Aorta (tissue), 5 donors: Measurements from ENCODE around the gene CCDC116. TPM values are rescaled to one million over a fixed set of nuclear protein-coding genes. Genes with fewer than 3 reads are reported as not detected.

Source experiments
- ATAC-seq: fragments of 200-7000 bp; cut with Tn5 transposase; one replicate; pipeline ENCODE4 v1.9.1; 2022; ENCODE audit warnings: moderate library complexity; ENCODE audit not compliant: low FRiP score
- DNase-seq, 2 donors: peaks; one replicate each; pipeline ENCODE4 v3.0.0-alpha.2; 2020
- H3K27ac ChIP-seq, 2 donors: one replicate each; pipeline ENCODE4 v1.5.1; 2013; ENCODE audit warnings: low read length in 2 of 2, mild to moderate bottlenecking in 2 of 2, moderate library complexity in 2 of 2, control low read depth in 1 of 2, inconsistent platforms in 1 of 2, low read depth in 1 of 2
- H3K27me3 ChIP-seq, 2 donors: one replicate each; pipeline ENCODE4 v1.6.1; 2013; ENCODE audit warnings: control low read depth in 1 of 2, low read length in 1 of 2, mild to moderate bottlenecking in 1 of 2, moderate library complexity in 1 of 2; ENCODE audit not compliant: insufficient read depth in 2 of 2, control insufficient read depth in 1 of 2
- H3K36me3 ChIP-seq, 2 donors: one replicate each; pipeline ENCODE4 v1.6.1; 2013; ENCODE audit warnings: control low read depth in 1 of 2, low read length in 1 of 2, mild to moderate bottlenecking in 1 of 2; ENCODE audit not compliant: insufficient read depth in 2 of 2, control insufficient read depth in 1 of 2
- H3K4me1 ChIP-seq, 2 donors: one replicate each; pipeline ENCODE4 v1.6.1; 2013; ENCODE audit warnings: low read length in 2 of 2, control low read depth in 1 of 2, mild to moderate bottlenecking in 1 of 2, moderate library complexity in 1 of 2; ENCODE audit not compliant: insufficient read depth in 2 of 2, control insufficient read depth in 1 of 2
- H3K4me3 ChIP-seq, 2 donors: one replicate each; pipeline ENCODE4 v1.5.1; 2013; ENCODE audit warnings: low read length in 2 of 2, control low read depth in 1 of 2, mild to moderate bottlenecking in 1 of 2
- H3K9me3 ChIP-seq: one replicate; pipeline ENCODE4 v1.6.1; 2013; ENCODE audit warnings: mild to moderate bottlenecking, low read length; ENCODE audit not compliant: control insufficient read depth
- WGBS, 2 donors: extraction: QIAGEN DNeasy Blood & Tissue Kit; methylation state at CpG; one replicate each; pipeline ENCODE4 v1.1.7; 2013; 5-methylcytosine and 5-hydroxymethylcytosine counted together
- intact Hi-C, 2 donors: fragments of 100-400 bp; cut with DNase I; formaldehyde crosslinking; loops; one replicate each; pipeline versions ENCODE4 v1.14.2 to v1.15.0; 2022
- polyA plus RNA-seq, 2 donors: library from polyadenylated mRNA; stranded (reverse); fragments of 200-250 nt; gene quantifications; one replicate each; pipeline ENCODE4 v1.2.3, GENCODE V29; 2013
- total RNA-seq, 2 donors: library from RNA; stranded (reverse); fragmentation: NEBNext Ultra II Directional; extraction: Animal tissue kit (Norgen Biotek cat#: 25700); gene quantifications; one replicate each; pipeline ENCODE4 v1.2.1, GENCODE V29; 2021
- donor health status: healthy with polysubstance abuse.
- donor health status: Bipolar disorder and iron deficiency.
- donor health status: DM: no; HTN: no; CAD: no.
- donor health status: DM: no; HTN: no; CAD: no.
- donor health status: DM: yes; HTN: yes; CAD: no.

The CCDC116 gene
- total and polyA plus RNA-seq, 4 donors, result 1.0 to 2.5 (median 1.8) TPM; not detected in 1

GRCh38 chr22:21680830-21681565 lies 48.4 kb downstream of the CCDC116 start:
- Histone ChIP-seq H3K4me1 (no peaks in the 10 kb centered on the region), H3K4me3 (no peak overlapping the region), H3K36me3 (no peaks in the 10 kb centered on the region), H3K27ac (no peak overlapping the region), H3K9me3 (no peaks in the 10 kb centered on the region), H3K27me3 (no peaks in the 10 kb centered on the region)
- intact Hi-C loops, result no loop called here
- 92 to 94% methylated on average over 21 of the region's 21 CpGs for WGBS, 2 donors
- DNase-seq (no peak), ATAC-seq (no peak)

DNA sequence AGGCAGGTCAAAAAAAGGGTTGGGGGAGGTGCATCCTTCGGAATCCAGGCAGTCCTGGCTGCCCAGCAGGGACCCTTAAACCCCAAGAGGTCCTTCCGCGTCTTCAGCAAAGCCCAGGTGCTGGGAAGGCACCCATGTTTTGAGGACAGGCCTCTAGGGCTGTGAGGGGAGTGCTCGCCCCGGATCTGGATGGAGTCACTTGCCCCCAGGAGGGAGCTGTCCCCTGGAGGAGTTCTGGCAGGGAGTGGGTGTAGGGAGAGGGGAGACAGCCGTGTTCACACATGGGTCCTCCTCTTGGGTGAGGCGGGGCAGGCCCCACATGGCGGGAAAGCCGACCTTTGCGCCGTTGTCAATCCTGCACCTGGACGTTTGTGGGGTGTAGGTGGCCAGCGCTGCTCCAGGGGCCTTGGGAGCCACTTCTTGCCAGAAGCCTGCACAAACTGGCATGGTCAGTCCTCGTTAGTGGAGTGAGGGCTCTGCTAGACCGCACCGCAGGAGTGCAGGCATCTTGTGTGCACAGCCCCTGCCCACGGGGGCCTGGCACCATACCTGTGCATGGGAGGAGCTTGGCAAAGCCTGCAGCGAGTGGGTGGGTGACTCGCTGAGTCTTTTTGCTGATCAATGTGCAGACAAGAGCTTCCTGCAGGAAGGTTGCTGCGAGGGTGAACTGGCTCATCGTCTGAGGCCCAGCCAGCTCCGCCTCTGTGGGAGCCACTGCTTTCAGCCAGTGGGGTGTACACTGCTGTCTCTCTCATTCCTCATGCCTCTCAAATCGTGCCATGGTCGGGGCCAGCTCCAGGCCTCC lies 49.2 kb downstream of the CCDC116 start:
- Histone ChIP-seq H3K9me3 (no peaks in the 10 kb centered on the region), H3K4me3 (no peak overlapping the region), H3K4me1 (no peaks in the 10 kb centered on the region), H3K36me3 (no peaks in the 10 kb centered on the region), H3K27ac (no peak overlapping the region), H3K27me3 (no peaks in the 10 kb centered on the region)
- intact Hi-C loops, result no loop called here
- WGBS, 2 donors, result 87 to 88% methylated on average over 24 of the region's 24 CpGs
- ATAC-seq (no peak), DNase-seq (no peak)

- no peak for ATAC-seq
- no peak overlapping the region for H3K27ac ChIP-seq
- no peaks in the 10 kb centered on the region for H3K4me1 ChIP-seq
- H3K27me3 ChIP-seq, result no peaks in the 10 kb centered on the region
- DNase-seq, result no peak
- H3K4me3 ChIP-seq, result no peak overlapping the region
- no peaks in the 10 kb centered on the region for H3K36me3 ChIP-seq
- H3K9me3 ChIP-seq, result no peaks in the 10 kb centered on the region
- intact Hi-C loops, result no loop called here
- WGBS, 2 donors, result 88 to 91% methylated on average over 20 of the region's 20 CpGs
These were observed 50.0 kb downstream of the CCDC116 start for GRCh38 chr22:21682385-21683175.

- ATAC-seq (no peak), DNase-seq (no peak)
- Histone ChIP-seq H3K27ac (no peak overlapping the region), H3K4me1 (no peaks in the 10 kb centered on the region), H3K27me3 (no peaks in the 10 kb centered on the region), H3K36me3 (no peaks in the 10 kb centered on the region), H3K4me3 (no peak overlapping the region), H3K9me3 (no peaks in the 10 kb centered on the region)
- 88 to 93% methylated on average over 7 of the region's 7 CpGs for WGBS, 2 donors
- intact Hi-C loops, result no loop called here
These were observed 50.8 kb downstream of the CCDC116 start for GRCh38 chr22:21683401-21683811.

DNA sequence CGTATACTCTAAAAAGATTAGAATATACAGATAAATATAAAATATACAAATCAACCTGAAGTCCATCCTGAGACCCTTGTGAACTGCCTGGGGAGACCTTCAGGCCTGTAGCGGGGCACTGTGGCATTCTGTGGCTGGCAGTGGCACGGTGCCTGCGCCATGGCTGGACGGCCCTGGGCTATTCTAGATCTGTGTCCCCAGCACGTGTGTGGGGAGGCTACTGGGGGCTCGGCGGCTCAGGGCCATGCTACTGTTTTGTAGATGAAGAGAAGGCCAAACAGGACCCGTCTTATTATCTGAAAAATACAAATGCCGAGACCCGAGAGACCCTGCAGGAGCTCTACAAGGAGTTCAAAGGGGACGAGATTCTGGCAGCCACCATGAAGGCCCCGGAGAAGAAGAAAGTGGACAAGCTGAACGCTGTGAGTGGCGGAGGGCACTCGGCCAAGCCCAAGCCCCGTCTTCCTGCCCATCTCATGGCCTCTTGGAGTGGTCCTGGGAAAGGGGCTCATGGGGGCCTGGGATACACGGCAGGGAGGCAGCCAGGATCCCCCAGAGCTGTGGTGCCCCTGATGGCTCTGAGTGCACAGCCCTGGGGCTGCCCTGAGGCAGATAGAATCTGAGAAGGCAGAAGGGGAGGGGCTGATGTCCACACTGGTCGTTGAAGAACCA lies 52.1 kb downstream of the CCDC116 start:
- ATAC-seq, result no peak

DNA sequence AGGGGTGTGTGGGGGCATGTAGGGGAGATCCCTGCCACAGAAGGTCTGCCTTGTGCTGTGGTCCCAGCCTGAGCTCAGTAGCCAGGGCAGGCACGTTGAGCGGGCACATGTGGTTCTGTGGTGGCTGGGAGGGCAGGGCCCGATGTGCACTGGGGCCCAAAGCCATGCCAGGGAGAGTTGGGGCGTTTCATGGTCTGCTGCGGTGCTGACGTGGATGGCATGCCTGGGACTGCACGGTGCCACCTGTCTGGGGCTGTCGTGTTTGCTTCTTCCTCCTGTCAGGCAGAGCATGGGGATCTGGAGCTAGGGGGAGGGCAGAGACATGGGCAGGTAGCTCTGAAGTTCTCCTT lies 52.6 kb downstream of the CCDC116 start:
- Histone ChIP-seq H3K4me1 (no peaks in the 10 kb centered on the region), H3K9me3 (no peaks in the 10 kb centered on the region), H3K27me3 (no peaks in the 10 kb centered on the region), H3K36me3 (no peaks in the 10 kb centered on the region), H3K4me3 (no peak overlapping the region), H3K27ac (no peak overlapping the region)
- no peak for DNase-seq
- intact Hi-C loops, result no loop called here
- WGBS, 2 donors, result 78 to 79% methylated on average over 8 of the region's 8 CpGs
- ATAC-seq, result no peak

More for the DNA sequence above, 52.1 kb downstream of the CCDC116 start:
- Histone ChIP-seq H3K9me3 (no peaks in the 10 kb centered on the region), H3K36me3 (no peaks in the 10 kb centered on the region), H3K4me3 (no peak overlapping the region), H3K4me1 (no peaks in the 10 kb centered on the region), H3K27me3 (no peaks in the 10 kb centered on the region), H3K27ac (no peak overlapping the region)
- DNase-seq, result no peak
- intact Hi-C loops, result no loop called here
- WGBS, 2 donors, result 90 to 91% methylated on average over 19 of the region's 19 CpGs

DNA sequence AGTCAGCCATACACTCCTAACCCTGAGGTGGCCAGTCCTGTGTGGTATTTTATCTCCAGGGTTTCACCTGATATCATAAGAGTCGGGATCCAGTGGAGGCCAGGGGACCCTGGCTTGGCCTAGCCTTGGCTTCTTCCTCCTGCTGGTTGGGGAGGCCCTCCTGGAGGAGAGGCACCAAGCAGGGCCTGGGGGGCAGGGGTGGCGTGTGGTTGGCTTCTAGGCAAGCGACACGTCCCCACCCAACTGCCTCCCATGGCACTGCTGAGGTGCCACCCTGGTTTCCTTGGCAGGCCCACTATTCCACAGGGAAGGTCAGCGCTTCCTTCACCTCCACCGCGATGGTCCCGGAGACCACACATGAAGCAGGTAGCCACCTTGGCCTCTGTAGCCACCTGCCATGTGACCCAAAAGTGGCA lies 53.6 kb downstream of the CCDC116 start:
- Histone ChIP-seq H3K4me1 (no peaks in the 10 kb centered on the region), H3K4me3 (no peak overlapping the region), H3K36me3 (no peaks in the 10 kb centered on the region), H3K9me3 (no peaks in the 10 kb centered on the region), H3K27ac (no peak overlapping the region), H3K27me3 (no peaks in the 10 kb centered on the region)
- ATAC-seq (no peak), DNase-seq (no peak)
- 95 to 96% methylated on average over 8 of the region's 8 CpGs for WGBS, 2 donors
- intact Hi-C loops, result no loop called here
